HCT116 (cell line): ENCODE measurements around the gene TCAP. TPM values are rescaled to one million over a fixed set of nuclear protein-coding genes. Genes with fewer than 3 reads are reported as not detected.

Experiments used
- ATAC-seq: fragments of 200-7000 bp; cut with Tn5 transposase; 2 replicates; pipeline ENCODE4 v1.9.1; 2020; ENCODE audit warnings: mild to moderate bottlenecking, moderate library complexity
- BruUV-seq: library from RNA; stranded (reverse); fragments of 400-500 nt; replicated peaks from 2 replicates; lab custom pipeline; 2021; lab: Mats Ljungman, UMichigan
- CTCF ChIA-PET: fragments of 300-600 bp; sonication (Branson Sonifier 250); formaldehyde crosslinking; loops from one replicate; lab custom pipeline; 2021; ENCODE audit warnings: antibody characterized with exemption; lab: Charles Lee
- POLR2A ChIA-PET: fragments of 300-600, 350-600 bp; sonication (Branson Sonifier 250); formaldehyde crosslinking; loops from one replicate; lab custom pipeline; 2021; ENCODE audit warnings: antibody characterized with exemption; lab: Charles Lee
- RAD21 ChIA-PET, 2 experiments: fragments of 300-600 bp; sonication (Branson Sonifier 250); formaldehyde crosslinking; loops; one replicate each; lab custom pipeline; 2023; ENCODE audit warnings: low total read pairs in 2 of 2; ENCODE audit not compliant: uncharacterized antibody in 2 of 2, unreplicated experiment in 2 of 2, low non-redundant PET in 1 of 2; lab: Charles Lee
- DNase-seq: peaks from one replicate; pipeline ENCODE4 v3.0.0-alpha.2; 2010; ENCODE audit warnings: low read depth, low spot score
- H2AFZ ChIP-seq: fragments of 200-600 bp; shearing (Covaris generic), sonication (generic); 2 replicates; pipeline ENCODE4 v1.6.1; 2017; ENCODE audit warnings: low read depth, mixed run types, mixed read lengths, antibody characterized with exemption, low read length; ENCODE audit not compliant: poor library complexity, severe bottlenecking
- H3K27ac ChIP-seq: 2 replicates; pipeline ENCODE4 v1.5.1; 2012; ENCODE audit warnings: low read depth, low read length
- H3K27me3 ChIP-seq: fragments of 200-600 bp; sonication (generic); 2 replicates; pipeline ENCODE4 v1.6.1; 2016; ENCODE audit warnings: mixed run types, low read length, mixed read lengths; ENCODE audit not compliant: insufficient read depth
- H3K36me3 ChIP-seq, 2 experiments: fragments of 200-500 bp in 1 of 2; fragments of 200-600 bp in 1 of 2; sonication (Bioruptor generic) in 1 of 2; sonication (generic) in 1 of 2; 2 replicates each; pipeline versions ENCODE4 v1.5.1 to v1.6.1; 2014 to 2016; ENCODE audit warnings: low read length in 2 of 2, inconsistent platforms in 1 of 2, mixed read lengths in 1 of 2, mixed run types in 1 of 2; ENCODE audit not compliant: insufficient read depth in 2 of 2, control insufficient read depth in 1 of 2
- H3K4me1 ChIP-seq, 2 experiments: fragments of 200-600 bp in 1 of 2; sonication (generic) in 1 of 2; 2 replicates each; pipeline versions ENCODE4 v1.5.1 to v1.6.1; 2012 to 2017; ENCODE audit warnings: low read length in 2 of 2, inconsistent platforms in 1 of 2, mild to moderate bottlenecking in 1 of 2, mixed read lengths in 1 of 2, mixed run types in 1 of 2, moderate library complexity in 1 of 2; ENCODE audit not compliant: insufficient read depth in 2 of 2, control insufficient read depth in 1 of 2
- H3K4me2 ChIP-seq: fragments of 200-600 bp; sonication (generic); 2 replicates; pipeline ENCODE4 v1.6.1; 2017; ENCODE audit warnings: mixed run types, low read length, mixed read lengths
- H3K4me3 ChIP-seq, 2 experiments: fragments of 200-600 bp in 1 of 2; sonication (generic) in 1 of 2; replicated peaks in 1 of 2; 2 replicates each; pipeline ENCODE4 v1.5.1; 2011 to 2016; ENCODE audit warnings: low read length in 2 of 2, control low read depth in 1 of 2, low read depth in 1 of 2, mild to moderate bottlenecking in 1 of 2, mixed read lengths in 1 of 2, mixed run types in 1 of 2
- H3K79me2 ChIP-seq: fragments of 200-600 bp; sonication (generic); 2 replicates; pipeline ENCODE4 v1.6.1; 2017; ENCODE audit warnings: mild to moderate bottlenecking, mixed run types, low read length, moderate library complexity, mixed read lengths; ENCODE audit not compliant: insufficient read depth
- H3K9ac ChIP-seq: fragments of 200-600 bp; sonication (generic); 2 replicates; pipeline ENCODE4 v1.6.1; 2016; ENCODE audit warnings: low read length, mixed read lengths
- H3K9me2 ChIP-seq: fragments of 200-600 bp; sonication (generic), shearing (Covaris generic); 2 replicates; pipeline ENCODE4 v1.6.1; 2017; ENCODE audit warnings: mixed run types, mild to moderate bottlenecking, moderate library complexity; ENCODE audit not compliant: insufficient read depth
- H3K9me3 ChIP-seq, 2 experiments: fragments of 200-500 bp in 1 of 2; fragments of 200-600 bp in 1 of 2; sonication (Bioruptor generic) in 1 of 2; sonication (generic) in 1 of 2; 2 replicates each; pipeline ENCODE4 v1.6.1; 2014 to 2017; ENCODE audit warnings: low read length in 2 of 2, mixed read lengths in 2 of 2, inconsistent platforms in 1 of 2, low read depth in 1 of 2, mild to moderate bottlenecking in 1 of 2, mixed run types in 1 of 2, moderate library complexity in 1 of 2; ENCODE audit not compliant: control insufficient read depth in 1 of 2, insufficient read depth in 1 of 2
- H4K20me1 ChIP-seq: fragments of 200-600 bp; sonication (generic), shearing (Covaris generic); 2 replicates; pipeline ENCODE4 v1.6.1; 2017; ENCODE audit warnings: mixed run types, mild to moderate bottlenecking, moderate library complexity; ENCODE audit not compliant: insufficient read depth
- ATF3 ChIP-seq: IDR thresholded peaks from 2 replicates; pipeline ENCODE4 v1.6.1; 2012
- CEBPB ChIP-seq: IDR thresholded peaks from 2 replicates; pipeline ENCODE4 v1.6.1; 2012; ENCODE audit warnings: low read depth
- CTCF ChIP-seq, 3 experiments: fragments of 200-600 bp in 1 of 3; sonication (generic) in 1 of 3; IDR thresholded peaks in 2 of 3; conservative IDR thresholded peaks in 1 of 3; 2 replicates each; pipeline ENCODE4 v1.5.1; 2012 to 2017; ENCODE audit warnings: low read depth in 2 of 3, low read length in 2 of 3, antibody characterized with exemption in 1 of 3, borderline replicate concordance in 1 of 3, control low read depth in 1 of 3, mild to moderate bottlenecking in 1 of 3, mixed read lengths in 1 of 3, mixed run types in 1 of 3, moderate library complexity in 1 of 3; ENCODE audit not compliant: insufficient read depth in 1 of 3
- EGR1 ChIP-seq: IDR thresholded peaks from 2 replicates; pipeline ENCODE4 v1.6.1; 2012; ENCODE audit warnings: low read depth
- ELF1 ChIP-seq: IDR thresholded peaks from 2 replicates; pipeline ENCODE4 v1.6.1; 2012; ENCODE audit warnings: low read depth, borderline replicate concordance
- EZH2 ChIP-seq: fragments of 200-600 bp; sonication (generic); IDR thresholded peaks from 2 replicates; pipeline ENCODE4 v1.6.1; 2017; ENCODE audit warnings: antibody characterized with exemption, mixed run types
- EZH2phosphoT487 ChIP-seq: fragments of 200-600 bp; IDR thresholded peaks from 2 replicates; pipeline ENCODE4 v1.6.1; 2018; ENCODE audit warnings: antibody characterized with exemption, borderline replicate concordance
- FOSL1 ChIP-seq: IDR thresholded peaks from 2 replicates; pipeline ENCODE4 v1.6.1; 2012; ENCODE audit warnings: low read depth
- MAX ChIP-seq: IDR thresholded peaks from 2 replicates; pipeline ENCODE4 v1.6.1; 2012
- POLR2A ChIP-seq: IDR thresholded peaks from 2 replicates; pipeline ENCODE4 v1.7.0; 2011; ENCODE audit warnings: borderline replicate concordance; ENCODE audit not compliant: insufficient read depth, insufficient read length; ENCODE audit errors: extremely low read depth
- POLR2AphosphoS5 ChIP-seq: IDR thresholded peaks from 2 replicates; pipeline ENCODE4 v1.6.1; 2011; ENCODE audit warnings: mild to moderate bottlenecking, low read depth, low read length, moderate library complexity
- SIN3A ChIP-seq: IDR thresholded peaks from 2 replicates; pipeline ENCODE4 v1.6.1; 2012; ENCODE audit warnings: low read depth
- SP1 ChIP-seq: IDR thresholded peaks from 2 replicates; pipeline ENCODE4 v1.6.1; 2012; ENCODE audit warnings: low read depth
- SRF ChIP-seq: IDR thresholded peaks from 2 replicates; pipeline ENCODE4 v1.6.1; 2012; ENCODE audit warnings: low read depth
- TCF7L2 ChIP-seq: IDR thresholded peaks from 2 replicates; pipeline ENCODE4 v1.7.0; 2011; ENCODE audit warnings: borderline replicate concordance, inconsistent platforms; ENCODE audit not compliant: insufficient read depth, insufficient read length; ENCODE audit errors: extremely low read depth
- YY1 ChIP-seq: IDR thresholded peaks from 2 replicates; pipeline ENCODE4 v1.6.1; 2011; ENCODE audit warnings: low read length, low read depth, moderate library complexity, mild to moderate bottlenecking; ENCODE audit not compliant: insufficient replicate concordance; ENCODE audit errors: extremely low read depth
- ZBTB33 ChIP-seq: IDR thresholded peaks from 2 replicates; pipeline ENCODE4 v1.6.1; 2011; ENCODE audit warnings: mild to moderate bottlenecking, low read length, moderate library complexity; ENCODE audit not compliant: insufficient replicate concordance; ENCODE audit errors: extremely low read depth
- ZFX ChIP-seq: fragments of 450-650 bp; IDR thresholded peaks from 2 replicates; pipeline ENCODE4 v1.6.1; 2017
- ZNF274 ChIP-seq: fragments of 200-500 bp; sonication (Bioruptor generic); IDR thresholded peaks from 2 replicates; pipeline ENCODE4 v1.6.1; 2014; ENCODE audit warnings: mild to moderate bottlenecking, low read depth, low read length, inconsistent platforms
- intact Hi-C: fragments of 100-400 bp; cut with micrococcal nuclease; formaldehyde crosslinking; loops from 2 replicates; pipeline ENCODE4 v1.10.0; 2022
- total RNA-seq: library from RNA; stranded (reverse); gene quantifications from one replicate; pipeline ENCODE4 v1.2.1, GENCODE V29; 2021; ENCODE audit not compliant: unreplicated experiment

TCAP gene
- total RNA-seq, 1 experiment from 2014 or later, result 1.5 TPM

GRCh38 chr17:39705786-39706348 is 40.7 kb downstream of the TCAP start:
- intact Hi-C loops, result no loop called here
- TF ChIP-seq SIN3A (no peak), EZH2phosphoT487 (no peak), TCF7L2 (no peak), ZFX (no peak), ZNF274 (no peak), EZH2 (no peak), MAX (peak; percentile 45; the same call in 1 of the 2 replicates), EGR1 (no peak), CTCF (IDR thresholded peaks at IDR 0.05 in 2 of 3, conservative IDR thresholded peaks at IDR 0.05 in 1 of 3; ENCODE audit: borderline replicate concordance in 1 of 3, insufficient read depth in 1 of 3, low read depth in 2 of 3, low read length in 2 of 3) (no peak), SRF (no peak), ZBTB33 (no peak), CEBPB (no peak), POLR2A (no peak), ATF3 (no peak), SP1 (peak; percentile 93), POLR2AphosphoS5 (peak; percentile 44), FOSL1 (peak; percentile 69), YY1 (no peak), ELF1 (no peak)

More at GRCh38 chr17:39705786-39706348, 40.7 kb downstream of the TCAP start:
- H3K27ac ChIP-seq, result peak overlapping the region; percentile 61
- H3K9me2 ChIP-seq, result no peaks in the 10 kb centered on the region
- ChIA-PET POLR2A (interaction anchor here (1.4 kb wide), 1 partner anchor 75 kb away, joined by 4 read pairs; no protein-coding TSS in a partner anchor), CTCF (interaction anchor here (1.1 to 1.8 kb wide), 5 partner anchors 13 to 84 kb away, joined by 3 to 14 read pairs (median 5); partner anchors contain the start of gene MIEN1), RAD21 (interaction anchor here in 1 of 2 experiments (0.6 kb wide), 1 partner anchor 31 kb away, joined by 5 read pairs; no protein-coding TSS in a partner anchor)
- peak overlapping the region; percentile 82 for H3K4me2 ChIP-seq
- BruUV-seq, result no TSS peak
- H3K4me3 ChIP-seq, result peak overlapping the region in 1 of 2 experiments; percentile 42; a peak in 2 of 4 replicates
- H4K20me1 ChIP-seq, result no peaks in the 10 kb centered on the region
- peaks cover 55% of the 10 kb centered on the region for H3K79me2 ChIP-seq
- DNase-seq (peak; percentile 60), ATAC-seq (peak; percentile 84)
- no peaks in the 10 kb centered on the region for H3K9me3 ChIP-seq
- H3K9ac ChIP-seq, result peak overlapping the region; percentile 53
- H3K4me1 ChIP-seq, result peaks cover 37 to 52% of the 10 kb centered on the region in 2 experiments
- H3K36me3 ChIP-seq, result peaks cover 4 to 18% of the 10 kb centered on the region in 2 experiments; a peak in 2 of 4 replicates
- no peak overlapping the region for H2AFZ ChIP-seq
- H3K27me3 ChIP-seq, result no peaks in the 10 kb centered on the region
